GM12878 (cell line): ENCODE measurements around the gene ZNF423. TPM values are rescaled to one million over a fixed set of nuclear protein-coding genes. Genes with fewer than 3 reads are reported as not detected.

Experiments used
- ATAC-seq: fragments of 200-7000 bp; cut with Tn5 transposase; 3 replicates; pipeline ENCODE4 v1.9.1; 2020; ENCODE audit warnings: mild to moderate bottlenecking, moderate library complexity
- BruUV-seq: library from RNA; stranded (reverse); fragments of 400-500 nt; replicated peaks from 2 replicates; lab custom pipeline; 2021; lab: Mats Ljungman, UMichigan
- CTCF ChIA-PET: fragments of 300-600 bp; sonication (Branson Sonifier 250); formaldehyde crosslinking; extraction: SDS; loops from one replicate; lab custom pipeline; 2021; ENCODE audit warnings: inconsistent platforms; lab: Yijun Ruan, JAX
- POLR2A ChIA-PET: fragments of 350-600 bp; formaldehyde crosslinking; extraction: SDS; loops from one replicate; lab custom pipeline; 2021; ENCODE audit warnings: inconsistent platforms; lab: Charles Lee
- RAD21 ChIA-PET: fragments of 300-600 bp; sonication (Branson Sonifier 250); formaldehyde crosslinking; loops from one replicate; lab custom pipeline; 2023; ENCODE audit warnings: antibody characterized with exemption; ENCODE audit not compliant: unreplicated experiment; lab: Charles Lee
- SMC1A ChIA-PET: fragments of 300-600 bp; sonication (Branson Sonifier 250); formaldehyde crosslinking; loops from one replicate; lab custom pipeline; 2023; ENCODE audit not compliant: unreplicated experiment, uncharacterized antibody; lab: Charles Lee
- DNase-seq: peaks from one replicate; pipeline ENCODE4 v3.0.0-alpha.2; 2011; ENCODE audit warnings: low read depth, low spot score
- FAIRE-seq: peaks from 3 replicates; lab custom pipeline; 2011; peaks lifted over from hg19 to GRCh38; lab: Jason Lieb, UNC
- H2AFZ ChIP-seq: 2 replicates; pipeline ENCODE4 v1.6.0; 2011; ENCODE audit warnings: low read depth, low read length, control low read depth; ENCODE audit not compliant: control insufficient read depth
- H3K27ac ChIP-seq: 2 replicates; pipeline ENCODE4 v1.5.1; 2011; ENCODE audit warnings: control low read depth; ENCODE audit not compliant: control insufficient read depth, insufficient read depth
- H3K27me3 ChIP-seq, 2 experiments: replicated peaks in 1 of 2; 2 replicates each; pipeline versions ENCODE4 v1.6.0 to v1.6.1; 2011; ENCODE audit warnings: low read length in 1 of 2; ENCODE audit not compliant: control insufficient read depth in 2 of 2, insufficient read depth in 2 of 2
- H3K36me3 ChIP-seq, 2 experiments: 2 replicates each; pipeline ENCODE4 v1.5.1; 2011; ENCODE audit warnings: low read length in 1 of 2; ENCODE audit not compliant: control insufficient read depth in 2 of 2, insufficient read depth in 2 of 2
- H3K4me1 ChIP-seq: 2 replicates; pipeline ENCODE4 v1.6.1; 2011; ENCODE audit warnings: mild to moderate bottlenecking, low read length, moderate library complexity, mixed read lengths; ENCODE audit not compliant: control insufficient read depth, insufficient read depth
- H3K4me2 ChIP-seq: 2 replicates; pipeline ENCODE4 v1.6.0; 2011; ENCODE audit warnings: control low read depth; ENCODE audit not compliant: control insufficient read depth, insufficient read depth
- H3K4me3 ChIP-seq: fragments of 200-600 bp; sonication (generic); 2 replicates; pipeline ENCODE4 v1.5.1; 2016
- H3K79me2 ChIP-seq: 2 replicates; pipeline ENCODE4 v1.6.0; 2011; ENCODE audit warnings: low read length; ENCODE audit not compliant: control insufficient read depth, insufficient read depth
- H3K9ac ChIP-seq: 2 replicates; pipeline ENCODE4 v1.8.0; 2011; ENCODE audit warnings: low read length, control low read depth, mixed read lengths; ENCODE audit not compliant: control insufficient read depth, insufficient read depth
- H3K9me3 ChIP-seq: replicated peaks from 3 replicates; pipeline ENCODE4 v1.5.1; 2011; ENCODE audit warnings: mild to moderate bottlenecking, low read length; ENCODE audit not compliant: control insufficient read depth, insufficient read depth
- H4K20me1 ChIP-seq: 2 replicates; pipeline ENCODE4 v1.6.0; 2011; ENCODE audit not compliant: control insufficient read depth, insufficient read depth
- BACH1 ChIP-seq: fragments of 450-650 bp; IDR thresholded peaks from 2 replicates; pipeline ENCODE4 v1.6.1; 2017; ENCODE audit warnings: mild to moderate bottlenecking, borderline replicate concordance
- HDAC2 ChIP-seq: fragments of 200-600 bp; sonication (generic); IDR thresholded peaks from 2 replicates; pipeline ENCODE4 v1.6.1; 2017
- MYB ChIP-seq: fragments of 150-350 bp; IDR thresholded peaks from 2 replicates; pipeline ENCODE4 v1.6.1; 2014; ENCODE audit warnings: mild to moderate bottlenecking, low read depth, low read length, borderline replicate concordance
- NFXL1 ChIP-seq: fragments of 450-650 bp; IDR thresholded peaks from 2 replicates; pipeline ENCODE4 v1.6.1; 2017; ENCODE audit warnings: antibody characterized with exemption, mild to moderate bottlenecking, borderline replicate concordance
- NR2C2 ChIP-seq: IDR thresholded peaks from 2 replicates; pipeline ENCODE4 v1.6.1; 2011; ENCODE audit warnings: borderline replicate concordance, low read depth; ENCODE audit not compliant: control insufficient read depth, insufficient read length
- PAX5 ChIP-seq: IDR thresholded peaks from 2 replicates; pipeline ENCODE4 v1.6.1; 2011; ENCODE audit warnings: low read depth, low read length, borderline replicate concordance
- SREBF1 ChIP-seq: IDR thresholded peaks from 2 replicates; pipeline ENCODE4 v1.6.1; 2012; ENCODE audit warnings: mild to moderate bottlenecking, low read length
- WGBS: methylation state at CpG from one replicate; pipeline ENCODE4 v1.1.6; 2016; ENCODE audit warnings: low lambda C conversion rate; ENCODE audit not compliant: insufficient replicate concordance, insufficient coverage; ENCODE audit errors: missing lambda C conversion rate; 5-methylcytosine and 5-hydroxymethylcytosine counted together
- in situ Hi-C: fragments of 300-500 bp; cut with MboI; formaldehyde crosslinking; loops from 9 replicates; pipeline ENCODE4 v1.14.3; 2018; ENCODE audit warnings: mixed read lengths
- intact Hi-C: fragments of 100-400 bp; cut with micrococcal nuclease; formaldehyde crosslinking; loops from one replicate; pipeline ENCODE4 v1.14.2; 2022; ENCODE audit not compliant: unreplicated experiment
- polyA plus RNA-seq, 11 experiments: library from polyadenylated mRNA; depleted of rRNA in 4 of 11; unstranded in 6 of 11; stranded (reverse) in 5 of 11; fragments of >200 nt; fragmentation: Nextera tagmentation in 4 of 11; fragmentation: Illumina TruSeq in 1 of 11; extraction: Ambion mirVana in 4 of 11; extraction: Trizol in 1 of 11; gene quantifications; 1 replicate in 1 of 11; 2 replicates in 10 of 11; pipeline versions ENCODE4 v1.2.1 to v1.2.3, GENCODE V29; 2011 to 2016; ENCODE audit warnings: inconsistent platforms in 2 of 11, missing spikeins in 2 of 11, low read depth in 1 of 11
- total RNA-seq, 4 experiments: library from RNA; depleted of rRNA in 3 of 4; stranded (reverse); fragments of >200 nt in 3 of 4; fragmentation: Illumina TruSeq in 1 of 4; extraction: Trizol in 1 of 4; gene quantifications; 2 replicates each; pipeline versions ENCODE4 v1.2.1 to v1.2.3, GENCODE V29; 2013 to 2021
- TF ChIP-seq, protein P1 (sequence below): fragments of 450-650 bp; IDR thresholded peaks from 2 replicates; pipeline ENCODE4 v1.6.1; 2016; ENCODE audit warnings: mild to moderate bottlenecking
- TF ChIP-seq, protein P2 (sequence below): fragments of 450-650 bp; IDR thresholded peaks from 2 replicates; pipeline ENCODE4 v1.6.1; 2018; ENCODE audit warnings: borderline replicate concordance, mild to moderate bottlenecking; ENCODE audit not compliant: partially characterized antibody
- TF ChIP-seq, protein P3 (sequence below): fragments of 450-650 bp; IDR thresholded peaks from 2 replicates; pipeline ENCODE4 v1.6.1; 2017; ENCODE audit warnings: mild to moderate bottlenecking, low read depth, inconsistent platforms; ENCODE audit not compliant: poor library complexity, severe bottlenecking
- TF ChIP-seq, protein P4 (sequence below): IDR thresholded peaks from 2 replicates; pipeline ENCODE4 v1.6.1; 2011; ENCODE audit warnings: borderline replicate concordance, low read depth, mild to moderate bottlenecking, moderate library complexity, mixed read lengths, low read length; ENCODE audit not compliant: insufficient read depth; ENCODE audit errors: extremely low read length
- TF ChIP-seq, protein P5 (sequence below): IDR thresholded peaks from 2 replicates; pipeline ENCODE4 v1.6.1; 2011; ENCODE audit warnings: low read depth, mild to moderate bottlenecking, low read length, moderate library complexity, borderline replicate concordance; ENCODE audit errors: extremely low read depth
- TF ChIP-seq, protein P6 (sequence below): fragments of 450-650 bp; IDR thresholded peaks from 2 replicates; pipeline ENCODE4 v1.6.1; 2014; ENCODE audit warnings: mild to moderate bottlenecking
- TF ChIP-seq, protein P7 (sequence below): IDR thresholded peaks from 2 replicates; pipeline ENCODE4 v1.6.1; 2012; ENCODE audit warnings: low read length, inconsistent platforms

The ZNF423 gene
- total and polyA plus RNA-seq, 10 of the 15 experiments (the other 5 are each of a cell fraction or from before 2014, with no cell fraction given): 0.03 to 0.64 (median 0.10) TPM

DNA sequence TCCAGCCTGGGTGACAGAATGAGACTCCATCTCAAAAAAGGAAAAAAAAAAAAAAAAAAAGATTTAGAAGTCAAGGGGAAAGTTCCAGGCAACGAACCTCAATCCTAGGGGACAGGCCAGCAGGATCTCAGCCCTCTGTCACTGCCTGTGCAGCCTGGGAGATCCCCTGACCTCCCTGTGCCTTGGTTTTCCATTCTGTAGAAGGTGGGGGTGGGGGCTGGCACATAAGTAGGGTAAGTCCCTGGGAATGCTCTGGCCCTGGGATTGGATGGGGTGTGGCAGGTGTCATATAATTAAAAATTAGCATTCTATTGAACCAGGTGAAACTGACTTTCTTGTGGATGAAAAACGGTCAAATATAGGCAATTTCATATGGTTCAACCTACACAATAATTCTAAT is 391.8 kb downstream of the ZNF423 start:
- ChIA-PET POLR2A (no interaction called here), RAD21 (no interaction called here), CTCF (interaction anchor here (0.6 kb wide), 1 partner anchor 85 kb away, joined by 3 read pairs; no protein-coding TSS in a partner anchor), SMC1A (no interaction called here)
- H4K20me1 ChIP-seq: no peaks in the 10 kb centered on the region
- H3K9ac ChIP-seq: no peak overlapping the region
- no peak for DNase-seq
- peaks cover 15% of the 10 kb centered on the region for H3K4me1 ChIP-seq
- H2AFZ ChIP-seq: no peak overlapping the region
- H3K36me3 ChIP-seq: no peaks in the 10 kb centered on the region
- intact Hi-C loops (no loop called here), in situ Hi-C loops (no loop called here)
- H3K9me3 ChIP-seq: no peaks in the 10 kb centered on the region
- no peak overlapping the region for H3K4me3 ChIP-seq
- H3K27me3 ChIP-seq: no peaks in the 10 kb centered on the region
- 27% methylated on average over 2 of the region's 2 CpGs for WGBS
- FAIRE-seq: no peak
- BruUV-seq: no TSS peak
- H3K27ac ChIP-seq: no peak overlapping the region
- no peaks in the 10 kb centered on the region for H3K79me2 ChIP-seq
- peak overlapping the region; percentile 28; the same call in 1 of the 2 replicates for H3K4me2 ChIP-seq
- ATAC-seq: no peak
- TF ChIP-seq, protein P1, sequence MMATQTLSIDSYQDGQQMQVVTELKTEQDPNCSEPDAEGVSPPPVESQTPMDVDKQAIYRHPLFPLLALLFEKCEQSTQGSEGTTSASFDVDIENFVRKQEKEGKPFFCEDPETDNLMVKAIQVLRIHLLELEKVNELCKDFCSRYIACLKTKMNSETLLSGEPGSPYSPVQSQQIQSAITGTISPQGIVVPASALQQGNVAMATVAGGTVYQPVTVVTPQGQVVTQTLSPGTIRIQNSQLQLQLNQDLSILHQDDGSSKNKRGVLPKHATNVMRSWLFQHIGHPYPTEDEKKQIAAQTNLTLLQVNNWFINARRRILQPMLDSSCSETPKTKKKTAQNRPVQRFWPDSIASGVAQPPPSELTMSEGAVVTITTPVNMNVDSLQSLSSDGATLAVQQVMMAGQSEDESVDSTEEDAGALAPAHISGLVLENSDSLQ: no peak
- no peak for TF ChIP-seq MYB
- TF ChIP-seq NR2C2: no peak
- no peak for TF ChIP-seq SREBF1
- TF ChIP-seq, protein P2, sequence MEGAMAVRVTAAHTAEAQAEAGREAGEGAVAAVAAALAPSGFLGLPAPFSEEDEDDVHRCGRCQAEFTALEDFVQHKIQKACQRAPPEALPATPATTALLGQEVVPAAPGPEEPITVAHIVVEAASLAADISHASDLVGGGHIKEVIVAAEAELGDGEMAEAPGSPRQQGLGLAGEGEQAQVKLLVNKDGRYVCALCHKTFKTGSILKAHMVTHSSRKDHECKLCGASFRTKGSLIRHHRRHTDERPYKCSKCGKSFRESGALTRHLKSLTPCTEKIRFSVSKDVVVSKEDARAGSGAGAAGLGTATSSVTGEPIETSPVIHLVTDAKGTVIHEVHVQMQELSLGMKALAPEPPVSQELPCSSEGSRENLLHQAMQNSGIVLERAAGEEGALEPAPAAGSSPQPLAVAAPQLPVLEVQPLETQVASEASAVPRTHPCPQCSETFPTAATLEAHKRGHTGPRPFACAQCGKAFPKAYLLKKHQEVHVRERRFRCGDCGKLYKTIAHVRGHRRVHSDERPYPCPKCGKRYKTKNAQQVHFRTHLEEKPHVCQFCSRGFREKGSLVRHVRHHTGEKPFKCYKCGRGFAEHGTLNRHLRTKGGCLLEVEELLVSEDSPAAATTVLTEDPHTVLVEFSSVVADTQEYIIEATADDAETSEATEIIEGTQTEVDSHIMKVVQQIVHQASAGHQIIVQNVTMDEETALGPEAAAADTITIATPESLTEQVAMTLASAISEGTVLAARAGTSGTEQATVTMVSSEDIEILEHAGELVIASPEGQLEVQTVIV: no peak
- no peak for TF ChIP-seq NFXL1
- TF ChIP-seq BACH1: no peak
- no peak for TF ChIP-seq HDAC2
- TF ChIP-seq, protein P3, sequence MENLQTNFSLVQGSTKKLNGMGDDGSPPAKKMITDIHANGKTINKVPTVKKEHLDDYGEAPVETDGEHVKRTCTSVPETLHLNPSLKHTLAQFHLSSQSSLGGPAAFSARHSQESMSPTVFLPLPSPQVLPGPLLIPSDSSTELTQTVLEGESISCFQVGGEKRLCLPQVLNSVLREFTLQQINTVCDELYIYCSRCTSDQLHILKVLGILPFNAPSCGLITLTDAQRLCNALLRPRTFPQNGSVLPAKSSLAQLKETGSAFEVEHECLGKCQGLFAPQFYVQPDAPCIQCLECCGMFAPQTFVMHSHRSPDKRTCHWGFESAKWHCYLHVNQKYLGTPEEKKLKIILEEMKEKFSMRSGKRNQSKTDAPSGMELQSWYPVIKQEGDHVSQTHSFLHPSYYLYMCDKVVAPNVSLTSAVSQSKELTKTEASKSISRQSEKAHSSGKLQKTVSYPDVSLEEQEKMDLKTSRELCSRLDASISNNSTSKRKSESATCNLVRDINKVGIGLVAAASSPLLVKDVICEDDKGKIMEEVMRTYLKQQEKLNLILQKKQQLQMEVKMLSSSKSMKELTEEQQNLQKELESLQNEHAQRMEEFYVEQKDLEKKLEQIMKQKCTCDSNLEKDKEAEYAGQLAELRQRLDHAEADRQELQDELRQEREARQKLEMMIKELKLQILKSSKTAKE: no peak
- TF ChIP-seq, protein P4, sequence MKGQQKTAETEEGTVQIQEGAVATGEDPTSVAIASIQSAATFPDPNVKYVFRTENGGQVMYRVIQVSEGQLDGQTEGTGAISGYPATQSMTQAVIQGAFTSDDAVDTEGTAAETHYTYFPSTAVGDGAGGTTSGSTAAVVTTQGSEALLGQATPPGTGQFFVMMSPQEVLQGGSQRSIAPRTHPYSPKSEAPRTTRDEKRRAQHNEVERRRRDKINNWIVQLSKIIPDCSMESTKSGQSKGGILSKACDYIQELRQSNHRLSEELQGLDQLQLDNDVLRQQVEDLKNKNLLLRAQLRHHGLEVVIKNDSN: no peak
- TF ChIP-seq, protein P5, sequence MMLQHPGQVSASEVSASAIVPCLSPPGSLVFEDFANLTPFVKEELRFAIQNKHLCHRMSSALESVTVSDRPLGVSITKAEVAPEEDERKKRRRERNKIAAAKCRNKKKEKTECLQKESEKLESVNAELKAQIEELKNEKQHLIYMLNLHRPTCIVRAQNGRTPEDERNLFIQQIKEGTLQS: no peak
- TF ChIP-seq, protein P6, sequence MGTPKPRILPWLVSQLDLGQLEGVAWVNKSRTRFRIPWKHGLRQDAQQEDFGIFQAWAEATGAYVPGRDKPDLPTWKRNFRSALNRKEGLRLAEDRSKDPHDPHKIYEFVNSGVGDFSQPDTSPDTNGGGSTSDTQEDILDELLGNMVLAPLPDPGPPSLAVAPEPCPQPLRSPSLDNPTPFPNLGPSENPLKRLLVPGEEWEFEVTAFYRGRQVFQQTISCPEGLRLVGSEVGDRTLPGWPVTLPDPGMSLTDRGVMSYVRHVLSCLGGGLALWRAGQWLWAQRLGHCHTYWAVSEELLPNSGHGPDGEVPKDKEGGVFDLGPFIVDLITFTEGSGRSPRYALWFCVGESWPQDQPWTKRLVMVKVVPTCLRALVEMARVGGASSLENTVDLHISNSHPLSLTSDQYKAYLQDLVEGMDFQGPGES: no peak
- TF ChIP-seq PAX5: no peak
- TF ChIP-seq, protein P7, sequence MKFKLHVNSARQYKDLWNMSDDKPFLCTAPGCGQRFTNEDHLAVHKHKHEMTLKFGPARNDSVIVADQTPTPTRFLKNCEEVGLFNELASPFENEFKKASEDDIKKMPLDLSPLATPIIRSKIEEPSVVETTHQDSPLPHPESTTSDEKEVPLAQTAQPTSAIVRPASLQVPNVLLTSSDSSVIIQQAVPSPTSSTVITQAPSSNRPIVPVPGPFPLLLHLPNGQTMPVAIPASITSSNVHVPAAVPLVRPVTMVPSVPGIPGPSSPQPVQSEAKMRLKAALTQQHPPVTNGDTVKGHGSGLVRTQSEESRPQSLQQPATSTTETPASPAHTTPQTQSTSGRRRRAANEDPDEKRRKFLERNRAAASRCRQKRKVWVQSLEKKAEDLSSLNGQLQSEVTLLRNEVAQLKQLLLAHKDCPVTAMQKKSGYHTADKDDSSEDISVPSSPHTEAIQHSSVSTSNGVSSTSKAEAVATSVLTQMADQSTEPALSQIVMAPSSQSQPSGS: no peak
